ENCODE data around the gene DNM2.

GRCh38 chr19:10687518-10688288 lies 30.2 kb upstream of the DNM2 start:
- TF ChIP-seq CTCF (IDR thresholded peaks at IDR 0.05) (no peak), POLR2A (IDR thresholded peaks at IDR 0.05) (no peak)

All from testis (tissue), 2 donors.